A673 (cell line): Measurements from ENCODE around the gene DAPK1. TPM values are rescaled to one million over a fixed set of nuclear protein-coding genes. Genes with fewer than 3 reads are reported as not detected.

Experiments used
- BruUV-seq: library from RNA; stranded (reverse); fragments of 400-500 nt; replicated peaks from 2 replicates; lab custom pipeline; 2021; lab: Mats Ljungman, UMichigan
- CTCF ChIA-PET: fragments of 300-600 bp; sonication (Branson Sonifier 250); formaldehyde crosslinking; loops from one replicate; lab custom pipeline; 2022; ENCODE audit warnings: antibody characterized with exemption; lab: Charles Lee
- POLR2A ChIA-PET: fragments of 300-600 bp; sonication (Branson Sonifier 250); formaldehyde crosslinking; loops from one replicate; lab custom pipeline; 2022; ENCODE audit warnings: antibody characterized with exemption; ENCODE audit not compliant: low non-redundant PET; lab: Charles Lee
- DNase-seq: peaks from one replicate; pipeline ENCODE4 v3.0.0-alpha.2; 2015; ENCODE audit warnings: low spot score
- H3K27ac ChIP-seq: fragments of 200-600 bp; sonication (generic); 2 replicates; pipeline ENCODE4 v1.5.1; 2016; ENCODE audit warnings: mixed run types, low read depth, mild to moderate bottlenecking, mixed read lengths, antibody characterized with exemption, low read length; ENCODE audit not compliant: poor library complexity, severe bottlenecking
- H3K27me3 ChIP-seq: fragments of 200-600 bp; sonication (generic); replicated peaks from 2 replicates; pipeline ENCODE4 v1.6.1; 2017; ENCODE audit warnings: mixed run types, low read depth, mild to moderate bottlenecking, mixed read lengths, antibody characterized with exemption, low read length; ENCODE audit not compliant: insufficient read depth, poor library complexity
- H3K36me3 ChIP-seq: fragments of 200-600 bp; sonication (generic); 2 replicates; pipeline ENCODE4 v1.6.1; 2016; ENCODE audit warnings: mixed run types, mild to moderate bottlenecking, mixed read lengths, antibody characterized with exemption, low read length; ENCODE audit not compliant: insufficient read depth, poor library complexity, severe bottlenecking
- H3K4me1 ChIP-seq: fragments of 200-600 bp; sonication (generic); 2 replicates; pipeline ENCODE4 v1.6.1; 2017; ENCODE audit warnings: mixed run types, mild to moderate bottlenecking, mixed read lengths, antibody characterized with exemption, low read length; ENCODE audit not compliant: insufficient read depth, poor library complexity, severe bottlenecking
- H3K4me3 ChIP-seq: fragments of 200-600 bp; sonication (generic); 2 replicates; pipeline ENCODE4 v1.5.1; 2016; ENCODE audit warnings: low read depth, mixed run types, mild to moderate bottlenecking, mixed read lengths, low read length; ENCODE audit not compliant: poor library complexity, severe bottlenecking
- H3K9me3 ChIP-seq: fragments of 200-600 bp; sonication (generic); 2 replicates; pipeline ENCODE4 v1.6.1; 2016; ENCODE audit warnings: mixed run types, low read depth, mild to moderate bottlenecking, mixed read lengths, antibody characterized with exemption, low read length; ENCODE audit not compliant: poor library complexity, severe bottlenecking
- EZH2 ChIP-seq: fragments of 200-600 bp; sonication (generic); IDR thresholded peaks from 2 replicates; pipeline ENCODE4 v1.6.1; 2017; ENCODE audit warnings: borderline replicate concordance, low read depth, mild to moderate bottlenecking, mixed read lengths, antibody characterized with exemption, low read length; ENCODE audit not compliant: poor library complexity, severe bottlenecking
- intact Hi-C: fragments of 100-400 bp; cut with micrococcal nuclease; formaldehyde crosslinking; loops from one replicate; pipeline ENCODE4 v1.10.0; 2022; ENCODE audit not compliant: unreplicated experiment
- total RNA-seq: library from RNA; stranded (reverse); gene quantifications from 2 replicates; pipeline ENCODE4 v1.2.3, GENCODE V29; 2021
- TF ChIP-seq, protein P1 (sequence below): fragments of 300-800, 200-600 bp; sonication (generic); conservative IDR thresholded peaks from 2 replicates; pipeline ENCODE4 v1.5.1; 2017; ENCODE audit warnings: low read depth, mild to moderate bottlenecking, antibody characterized with exemption, low read length, moderate library complexity, mixed read lengths

Gene DAPK1
- total RNA-seq, 1 experiment from 2014 or later, result 380 TPM

DNA sequence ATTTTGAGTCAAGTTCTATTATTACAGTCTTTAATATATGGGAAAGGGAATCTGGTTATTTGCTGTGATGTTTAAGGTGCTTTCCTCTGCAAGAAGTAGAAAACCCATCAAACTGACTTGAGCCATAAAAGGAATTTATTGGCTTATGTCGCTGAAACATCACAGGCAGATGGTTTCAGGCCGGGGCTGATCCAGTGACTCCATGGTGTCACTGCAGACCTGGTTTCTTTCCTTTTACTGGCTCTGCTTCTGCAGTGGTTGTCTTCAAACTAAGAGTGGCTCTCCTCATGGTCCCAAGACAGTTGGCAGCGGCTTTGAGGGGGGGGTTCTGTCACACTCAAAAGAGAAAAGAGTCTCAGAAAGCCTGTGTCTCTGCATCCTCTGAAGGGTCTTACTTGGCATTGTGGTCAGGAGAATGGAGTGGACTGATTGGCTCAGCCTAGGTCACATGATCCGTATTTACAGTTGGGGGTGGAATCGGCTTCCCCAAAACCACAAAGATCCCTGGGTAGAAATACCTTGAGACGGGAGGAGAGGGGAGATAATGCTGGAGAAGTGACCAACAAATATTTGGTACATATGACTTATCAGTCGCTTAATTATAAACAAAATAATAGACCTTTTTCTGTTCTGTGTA is 106.3 kb downstream of the DAPK1 start:
- no TSS peak for BruUV-seq
- Histone ChIP-seq H3K27me3 (no peaks in the 10 kb centered on the region), H3K9me3 (no peaks in the 10 kb centered on the region), H3K4me1 (peaks cover 96% of the 10 kb centered on the region), H3K36me3 (peaks cover 41% of the 10 kb centered on the region), H3K27ac (peak overlapping the region; percentile 72), H3K4me3 (no peak overlapping the region)
- intact Hi-C loops, result loop anchor here (5.0 kb wide), 1 partner anchor 72 kb away; no protein-coding TSS in a partner anchor
- ChIA-PET POLR2A (no interaction called here), CTCF (no interaction called here)
- peak; percentile 35 for DNase-seq
- no peak for TF ChIP-seq EZH2
- TF ChIP-seq, protein P1, sequence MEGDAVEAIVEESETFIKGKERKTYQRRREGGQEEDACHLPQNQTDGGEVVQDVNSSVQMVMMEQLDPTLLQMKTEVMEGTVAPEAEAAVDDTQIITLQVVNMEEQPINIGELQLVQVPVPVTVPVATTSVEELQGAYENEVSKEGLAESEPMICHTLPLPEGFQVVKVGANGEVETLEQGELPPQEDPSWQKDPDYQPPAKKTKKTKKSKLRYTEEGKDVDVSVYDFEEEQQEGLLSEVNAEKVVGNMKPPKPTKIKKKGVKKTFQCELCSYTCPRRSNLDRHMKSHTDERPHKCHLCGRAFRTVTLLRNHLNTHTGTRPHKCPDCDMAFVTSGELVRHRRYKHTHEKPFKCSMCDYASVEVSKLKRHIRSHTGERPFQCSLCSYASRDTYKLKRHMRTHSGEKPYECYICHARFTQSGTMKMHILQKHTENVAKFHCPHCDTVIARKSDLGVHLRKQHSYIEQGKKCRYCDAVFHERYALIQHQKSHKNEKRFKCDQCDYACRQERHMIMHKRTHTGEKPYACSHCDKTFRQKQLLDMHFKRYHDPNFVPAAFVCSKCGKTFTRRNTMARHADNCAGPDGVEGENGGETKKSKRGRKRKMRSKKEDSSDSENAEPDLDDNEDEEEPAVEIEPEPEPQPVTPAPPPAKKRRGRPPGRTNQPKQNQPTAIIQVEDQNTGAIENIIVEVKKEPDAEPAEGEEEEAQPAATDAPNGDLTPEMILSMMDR, result no peak

DNA sequence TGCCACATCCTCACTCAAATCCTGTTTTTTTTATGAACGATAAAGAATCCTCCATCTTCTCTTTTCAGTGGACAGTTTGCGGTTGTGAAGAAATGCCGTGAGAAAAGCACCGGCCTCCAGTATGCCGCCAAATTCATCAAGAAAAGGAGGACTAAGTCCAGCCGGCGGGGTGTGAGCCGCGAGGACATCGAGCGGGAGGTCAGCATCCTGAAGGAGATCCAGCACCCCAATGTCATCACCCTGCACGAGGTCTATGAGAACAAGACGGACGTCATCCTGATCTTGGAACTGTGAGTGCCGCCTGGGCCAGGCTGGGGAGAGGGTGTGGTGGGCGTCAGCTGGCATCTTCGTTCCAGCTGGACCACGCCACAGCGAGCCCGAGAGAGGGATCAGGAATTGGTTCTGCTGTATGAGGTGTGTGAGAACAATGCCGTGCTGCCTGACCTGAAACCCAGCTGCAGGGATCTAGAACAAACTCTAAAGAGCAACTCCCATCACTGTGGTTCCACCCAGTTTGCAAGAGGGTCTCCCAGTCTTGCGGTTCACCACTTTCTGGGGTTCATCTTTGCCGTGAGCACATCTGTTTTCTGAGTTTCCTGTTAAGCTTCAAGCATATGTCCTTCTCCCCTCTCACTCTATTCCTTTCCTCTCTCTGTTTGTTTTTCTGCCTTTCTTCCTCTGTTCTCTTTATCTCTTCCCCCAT is 107.4 kb downstream of the DAPK1 start:
- Histone ChIP-seq H3K4me3 (no peak overlapping the region), H3K4me1 (peaks cover 86% of the 10 kb centered on the region), H3K27ac (peak overlapping the region; percentile 72), H3K9me3 (no peaks in the 10 kb centered on the region), H3K27me3 (no peaks in the 10 kb centered on the region), H3K36me3 (peaks cover 52% of the 10 kb centered on the region)
- DNase-seq, result peak; percentile 14
- BruUV-seq, result no TSS peak
- ChIA-PET CTCF (no interaction called here), POLR2A (no interaction called here)
- TF ChIP-seq, protein P1, result no peak
- no peak for TF ChIP-seq EZH2
- intact Hi-C loops, result loop anchor here (5.0 kb wide), 1 partner anchor 73 kb away; no protein-coding TSS in a partner anchor

DNA sequence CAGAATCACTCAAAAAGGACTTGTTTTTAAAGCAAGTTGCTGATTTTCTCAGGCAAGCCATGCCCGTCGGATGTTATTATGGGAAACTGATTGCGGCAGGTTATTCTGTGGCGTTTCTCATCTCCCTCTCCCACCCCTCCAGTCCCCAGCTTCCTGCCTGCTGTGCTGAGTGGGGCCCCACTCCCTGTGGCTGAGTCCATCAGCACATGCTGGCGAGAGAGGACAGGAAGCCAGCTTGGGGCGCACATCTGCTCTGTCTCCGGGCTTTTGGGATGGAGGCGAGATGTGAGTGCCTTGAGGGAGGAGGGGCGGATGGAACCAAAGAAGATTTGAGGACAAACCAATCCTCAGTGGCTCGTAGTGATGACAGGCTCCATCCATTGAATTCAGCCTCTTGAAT is 108.0 kb downstream of the DAPK1 start:
- no peak for TF ChIP-seq EZH2
- TF ChIP-seq, protein P1, result no peak
- POLR2A ChIA-PET, result no interaction called here
- BruUV-seq, result no TSS peak
- Histone ChIP-seq H3K9me3 (no peaks in the 10 kb centered on the region), H3K27me3 (no peaks in the 10 kb centered on the region), H3K27ac (peak overlapping the region; percentile 72), H3K4me1 (peaks cover 79% of the 10 kb centered on the region), H3K36me3 (peaks cover 58% of the 10 kb centered on the region), H3K4me3 (no peak overlapping the region)
- CTCF ChIA-PET, result no interaction called here
- intact Hi-C loops, result no loop called here
- DNase-seq, result peak; percentile 73
